ENCODE results near the gene KCNIP1.

KCNIP1 gene

GRCh38 chr5:170651604-170652277, 147.9 kb downstream of the KCNIP1 start:
- no peak for FAIRE-seq

GRCh38 chr5:170655476-170655875, 151.7 kb downstream of the KCNIP1 start:
- FAIRE-seq, result no peak

GRCh38 chr5:170655920-170656319, 152.1 kb downstream of the KCNIP1 start:
- no peak for FAIRE-seq

GRCh38 chr5:170656346-170656745, 152.5 kb downstream of the KCNIP1 start:
- FAIRE-seq, result no peak

GRCh38 chr5:170660531-170660930, 156.7 kb downstream of the KCNIP1 start:
- FAIRE-seq, result no peak

GRCh38 chr5:170662966-170663365, 159.1 kb downstream of the KCNIP1 start:
- no peak for FAIRE-seq

GRCh38 chr5:170678811-170679210, 175.0 kb downstream of the KCNIP1 start:
- no peak for FAIRE-seq

- no peak for FAIRE-seq
Measured at GRCh38 chr5:170681013-170681433, 177.2 kb downstream of the KCNIP1 start.

- FAIRE-seq, result no peak
Measured at GRCh38 chr5:170691657-170692056, 187.8 kb downstream of the KCNIP1 start.

GRCh38 chr5:170693701-170694100, 189.9 kb downstream of the KCNIP1 start:
- no peak for FAIRE-seq

GRCh38 chr5:170694911-170695310, 191.1 kb downstream of the KCNIP1 start:
- no peak for FAIRE-seq

- FAIRE-seq, result no peak
Measured at GRCh38 chr5:170697031-170697430, 193.2 kb downstream of the KCNIP1 start.

- no peak for FAIRE-seq
Measured at GRCh38 chr5:170700503-170700902, 196.7 kb downstream of the KCNIP1 start.

- no peak for FAIRE-seq
Measured at GRCh38 chr5:170701334-170701733, 197.5 kb downstream of the KCNIP1 start.

GRCh38 chr5:170704417-170705192, 200.8 kb downstream of the KCNIP1 start:
- no peak for FAIRE-seq

- FAIRE-seq, result no peak
Measured at GRCh38 chr5:170709640-170710039, 205.8 kb downstream of the KCNIP1 start.

GRCh38 chr5:170711300-170711699, 207.5 kb downstream of the KCNIP1 start:
- FAIRE-seq, result no peak

- FAIRE-seq, result no peak
Measured at GRCh38 chr5:170715141-170715540, 211.3 kb downstream of the KCNIP1 start.

- no peak for FAIRE-seq
Measured at GRCh38 chr5:170716396-170716795, 212.6 kb downstream of the KCNIP1 start.

GRCh38 chr5:170719551-170719950, 215.7 kb downstream of the KCNIP1 start:
- no peak for FAIRE-seq

GRCh38 chr5:170720179-170720578, 216.4 kb downstream of the KCNIP1 start:
- no peak for FAIRE-seq

GRCh38 chr5:170720984-170721383, 217.2 kb downstream of the KCNIP1 start:
- no peak for FAIRE-seq

GRCh38 chr5:170721681-170722080, 217.9 kb downstream of the KCNIP1 start:
- no peak for FAIRE-seq

- no peak for FAIRE-seq
Measured at GRCh38 chr5:170722316-170722715, 218.5 kb downstream of the KCNIP1 start.
